Activated T-cell treated with anti-CD3 and anti-CD28 coated beads, Interleukin-2, amount 50 U/mL, for 24 hours (primary cell): ENCODE data around the gene CACNG7.

Experiments used
- DNase-seq: peaks from one replicate; pipeline ENCODE4 v3.0.0-alpha.2; 2020
- H3K27ac Mint-ChIP-seq: 2 replicates; pipeline ENCODE4 v1.8.0; 2020; ENCODE audit warnings: mild to moderate bottlenecking, mixed read lengths
- H3K27me3 Mint-ChIP-seq: 2 replicates; pipeline ENCODE4 v1.8.0; 2020; ENCODE audit warnings: mixed read lengths
- H3K36me3 Mint-ChIP-seq: 2 replicates; pipeline ENCODE4 v1.8.0; 2020; ENCODE audit warnings: low read depth, mixed read lengths
- H3K4me1 Mint-ChIP-seq: 2 replicates; pipeline ENCODE4 v1.8.0; 2020; ENCODE audit warnings: low read depth, mixed read lengths
- H3K4me3 Mint-ChIP-seq: 2 replicates; pipeline ENCODE4 v1.8.0; 2020; ENCODE audit warnings: mild to moderate bottlenecking, moderate library complexity, mixed read lengths
- H3K9me3 Mint-ChIP-seq: 2 replicates; pipeline ENCODE4 v1.8.0; 2020; ENCODE audit warnings: mixed read lengths

CACNG7 gene

GRCh38 chr19:53965091-53965490 lies 56.0 kb downstream of the CACNG7 start:
- Mint-ChIP-seq H3K9me3 (no peaks in the 10 kb centered on the region), H3K4me3 (no peak overlapping the region), H3K27ac (no peak overlapping the region), H3K4me1 (peaks cover 3% of the 10 kb centered on the region), H3K36me3 (no peaks in the 10 kb centered on the region), H3K27me3 (peaks cover 68% of the 10 kb centered on the region)
- no peak for DNase-seq

- H3K27me3 Mint-ChIP-seq, result peaks cover 58% of the 10 kb centered on the region
- no peak overlapping the region for H3K27ac Mint-ChIP-seq
- DNase-seq, result no peak
- H3K4me3 Mint-ChIP-seq, result no peak overlapping the region
- no peaks in the 10 kb centered on the region for H3K4me1 Mint-ChIP-seq
- H3K9me3 Mint-ChIP-seq, result no peaks in the 10 kb centered on the region
- no peaks in the 10 kb centered on the region for H3K36me3 Mint-ChIP-seq
These were observed 57.9 kb downstream of the CACNG7 start for GRCh38 chr19:53966931-53967330.

DNA sequence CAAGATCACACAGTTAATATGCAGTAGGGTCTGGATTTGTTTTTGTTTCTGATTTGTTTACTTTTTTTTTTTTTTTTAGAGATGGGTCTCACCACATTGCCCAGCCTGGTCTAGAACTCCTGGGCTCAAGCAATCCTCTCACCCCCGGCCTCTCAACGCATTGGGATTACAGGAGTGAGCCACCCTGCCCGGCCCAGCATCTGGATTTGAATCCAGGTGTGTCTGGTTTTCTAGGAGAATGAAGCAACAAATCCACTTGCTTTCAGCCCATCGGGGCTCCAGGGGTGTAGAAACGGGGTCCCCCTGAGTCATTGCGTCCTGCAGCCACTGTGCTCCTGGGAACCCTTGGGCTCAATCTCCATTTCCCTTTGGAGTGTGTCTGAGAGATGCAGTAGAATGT lies 60.3 kb downstream of the CACNG7 start:
- Mint-ChIP-seq H3K27ac (no peak overlapping the region), H3K4me3 (no peak overlapping the region), H3K4me1 (no peaks in the 10 kb centered on the region), H3K9me3 (no peaks in the 10 kb centered on the region), H3K27me3 (peaks cover 59% of the 10 kb centered on the region), H3K36me3 (no peaks in the 10 kb centered on the region)
- DNase-seq, result no peak

DNA sequence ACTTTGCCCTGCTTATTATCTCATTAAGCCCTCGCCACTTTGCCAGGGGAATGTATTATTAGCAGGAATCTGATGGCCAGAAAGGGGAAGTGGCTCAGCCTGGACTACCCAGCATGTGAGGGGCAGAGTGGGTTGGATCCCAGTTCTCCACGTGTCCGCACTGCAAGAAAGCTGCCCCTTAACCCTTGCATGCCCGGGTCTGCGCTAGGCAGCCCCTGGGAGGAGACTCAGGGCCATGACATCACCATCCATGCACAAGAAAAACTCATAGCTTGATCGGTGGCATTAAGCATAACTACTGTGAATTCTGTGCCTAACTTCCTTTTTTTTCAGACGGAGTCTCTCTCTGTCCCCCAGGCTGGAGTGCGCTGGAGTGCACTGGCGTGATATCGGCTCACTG lies 62.6 kb downstream of the CACNG7 start:
- H3K27ac Mint-ChIP-seq, result no peak overlapping the region
- DNase-seq, result no peak
- H3K9me3 Mint-ChIP-seq, result no peaks in the 10 kb centered on the region
- H3K4me1 Mint-ChIP-seq, result no peaks in the 10 kb centered on the region
- H3K36me3 Mint-ChIP-seq, result no peaks in the 10 kb centered on the region
- peaks cover 56% of the 10 kb centered on the region for H3K27me3 Mint-ChIP-seq
- no peak overlapping the region for H3K4me3 Mint-ChIP-seq

- peak; percentile 59 for DNase-seq
- Mint-ChIP-seq H3K27me3 (peaks cover 79% of the 10 kb centered on the region), H3K36me3 (no peaks in the 10 kb centered on the region), H3K27ac (no peak overlapping the region), H3K4me3 (peak overlapping the region; percentile 56), H3K4me1 (peaks cover 31% of the 10 kb centered on the region), H3K9me3 (no peaks in the 10 kb centered on the region)
These were observed 68.4 kb downstream of the CACNG7 start for GRCh38 chr19:53977429-53977990.

- H3K36me3 Mint-ChIP-seq, result no peaks in the 10 kb centered on the region
- H3K4me1 Mint-ChIP-seq, result peaks cover 31% of the 10 kb centered on the region
- peaks cover 72% of the 10 kb centered on the region for H3K27me3 Mint-ChIP-seq
- H3K27ac Mint-ChIP-seq, result no peak overlapping the region
- peak overlapping the region; percentile 56 for H3K4me3 Mint-ChIP-seq
- no peaks in the 10 kb centered on the region for H3K9me3 Mint-ChIP-seq
- peak; percentile 51 for DNase-seq
These were observed 69.1 kb downstream of the CACNG7 start for GRCh38 chr19:53977991-53978731.

- Mint-ChIP-seq H3K27me3 (peaks cover 68% of the 10 kb centered on the region), H3K27ac (no peak overlapping the region), H3K4me3 (peak overlapping the region; percentile 54), H3K36me3 (no peaks in the 10 kb centered on the region), H3K9me3 (no peaks in the 10 kb centered on the region), H3K4me1 (peaks cover 31% of the 10 kb centered on the region)
- DNase-seq, result no peak
These were observed 70.1 kb downstream of the CACNG7 start for GRCh38 chr19:53978975-53979801.

- H3K9me3 Mint-ChIP-seq, result no peaks in the 10 kb centered on the region
- no peak overlapping the region for H3K27ac Mint-ChIP-seq
- peaks cover 58% of the 10 kb centered on the region for H3K27me3 Mint-ChIP-seq
- H3K4me3 Mint-ChIP-seq, result peak overlapping the region; percentile 54
- no peaks in the 10 kb centered on the region for H3K36me3 Mint-ChIP-seq
- peaks cover 31% of the 10 kb centered on the region for H3K4me1 Mint-ChIP-seq
- DNase-seq, result no peak
These were observed 71.7 kb downstream of the CACNG7 start for GRCh38 chr19:53980539-53981375.

GRCh38 chr19:53981376-53981951 lies 72.4 kb downstream of the CACNG7 start:
- Mint-ChIP-seq H3K27me3 (peaks cover 51% of the 10 kb centered on the region), H3K36me3 (no peaks in the 10 kb centered on the region), H3K9me3 (no peaks in the 10 kb centered on the region), H3K4me3 (peak overlapping the region; percentile 18), H3K4me1 (peaks cover 31% of the 10 kb centered on the region), H3K27ac (no peak overlapping the region)
- no peak for DNase-seq

DNA sequence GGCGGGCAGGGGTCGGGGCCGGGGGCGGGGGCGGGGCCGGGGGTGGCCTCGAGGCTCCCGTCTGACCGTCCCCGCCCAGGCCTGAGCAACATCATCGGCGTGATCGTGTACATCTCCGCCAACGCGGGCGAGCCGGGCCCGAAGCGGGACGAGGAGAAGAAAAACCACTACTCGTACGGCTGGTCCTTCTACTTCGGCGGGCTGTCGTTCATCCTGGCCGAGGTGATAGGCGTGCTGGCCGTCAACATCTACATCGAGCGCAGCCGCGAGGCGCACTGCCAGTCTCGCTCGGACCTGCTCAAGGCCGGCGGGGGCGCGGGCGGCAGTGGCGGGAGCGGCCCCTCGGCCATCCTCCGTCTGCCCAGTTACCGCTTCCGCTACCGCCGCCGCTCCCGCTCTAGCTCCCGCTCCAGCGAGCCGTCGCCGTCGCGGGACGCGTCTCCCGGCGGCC lies 72.9 kb downstream of the CACNG7 start:
- Mint-ChIP-seq H3K4me3 (no peak overlapping the region), H3K27me3 (peaks cover 46% of the 10 kb centered on the region), H3K9me3 (no peaks in the 10 kb centered on the region), H3K36me3 (no peaks in the 10 kb centered on the region), H3K4me1 (peaks cover 31% of the 10 kb centered on the region), H3K27ac (no peak overlapping the region)
- DNase-seq, result no peak

DNA sequence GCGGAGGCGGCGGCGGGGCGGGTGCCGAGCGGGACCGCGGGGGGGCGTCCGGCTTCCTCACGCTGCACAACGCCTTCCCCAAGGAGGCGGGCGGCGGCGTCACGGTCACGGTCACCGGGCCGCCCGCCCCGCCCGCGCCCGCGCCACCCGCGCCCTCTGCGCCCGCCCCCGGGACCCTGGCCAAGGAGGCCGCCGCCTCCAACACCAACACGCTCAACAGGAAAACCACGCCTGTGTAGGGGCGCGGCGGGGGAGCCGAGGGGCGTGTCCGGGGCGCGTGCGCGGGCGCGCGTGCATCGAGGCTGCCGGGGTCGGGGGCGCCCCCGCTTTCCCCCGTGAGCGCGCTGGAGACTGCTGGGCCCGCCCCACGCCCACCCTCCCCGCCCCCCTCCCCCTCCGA lies 73.5 kb downstream of the CACNG7 start:
- Mint-ChIP-seq H3K27me3 (peaks cover 41% of the 10 kb centered on the region), H3K36me3 (no peaks in the 10 kb centered on the region), H3K9me3 (no peaks in the 10 kb centered on the region), H3K4me1 (peaks cover 28% of the 10 kb centered on the region), H3K4me3 (no peak overlapping the region), H3K27ac (no peak overlapping the region)
- DNase-seq, result no peak

- Mint-ChIP-seq H3K4me3 (no peak overlapping the region), H3K27ac (no peak overlapping the region), H3K9me3 (no peaks in the 10 kb centered on the region), H3K36me3 (no peaks in the 10 kb centered on the region), H3K4me1 (peaks cover 20% of the 10 kb centered on the region), H3K27me3 (peaks cover 34% of the 10 kb centered on the region)
- no peak for DNase-seq
These were observed 74.6 kb downstream of the CACNG7 start for GRCh38 chr19:53983457-53984289.

DNA sequence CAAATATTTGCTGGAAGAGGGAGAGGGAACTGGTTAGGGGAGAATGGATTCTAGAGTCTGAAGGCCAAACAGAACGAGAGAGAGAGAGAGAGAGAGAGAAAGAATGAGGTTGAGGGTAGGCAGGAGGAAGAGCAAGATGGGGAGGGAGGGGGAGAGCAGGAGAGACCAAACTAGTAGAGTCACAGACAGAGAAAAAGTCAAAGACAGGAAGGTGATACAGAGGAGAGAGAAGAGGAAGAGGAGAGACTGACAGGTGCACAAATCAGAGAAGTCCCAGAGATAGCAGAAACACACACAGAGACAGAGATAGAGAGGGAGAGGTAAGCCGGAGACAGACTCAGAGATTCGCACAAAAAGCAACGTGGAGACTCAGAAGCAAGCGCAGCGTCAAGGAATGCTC lies 76.8 kb downstream of the CACNG7 start:
- H3K27me3 Mint-ChIP-seq, result peaks cover 23% of the 10 kb centered on the region
- peaks cover 6% of the 10 kb centered on the region for H3K4me1 Mint-ChIP-seq
- H3K27ac Mint-ChIP-seq, result no peak overlapping the region
- no peak for DNase-seq
- no peaks in the 10 kb centered on the region for H3K36me3 Mint-ChIP-seq
- no peak overlapping the region for H3K4me3 Mint-ChIP-seq
- H3K9me3 Mint-ChIP-seq, result no peaks in the 10 kb centered on the region
